ENCODE data around the gene AGTPBP1.

GRCh38 chr9:85610074-85610860 is 131.5 kb downstream of the AGTPBP1 start:
- peak; percentile 54 to 78 (median 74) for TF ChIP-seq CTCF (IDR thresholded peaks at IDR 0.05)
- TF ChIP-seq POLR2A (IDR thresholded peaks at IDR 0.05): no peak
- TF ChIP-seq POLR2AphosphoS5 (IDR thresholded peaks at IDR 0.05): peak; percentile 20
